ENCODE data around the gene LMO2.
"Not testable (repeated sequence)": the region's sequence is repeated elsewhere in the genome, so short reads cannot be mapped to it uniquely, and the experiment has no call there.

LMO2 gene

GRCh38 chr11:33827206-33827605, 64.7 kb downstream of the LMO2 start:
- Mint-ChIP-seq H3K27me3 (ENCODE audit: low read depth, poor library complexity) (peaks cover 44% of the 10 kb centered on the region), H3K9me3 (peaks cover 14% of the 10 kb centered on the region), H3K27ac (no peak overlapping the region), H3K4me3 (no peak overlapping the region), H3K4me1 (peaks cover 23% of the 10 kb centered on the region), H3K36me3 (ENCODE audit: low read depth) (no peaks in the 10 kb centered on the region)
- DNase-seq = no peak
- TF ChIP-seq CTCF (IDR thresholded peaks at IDR 0.05) = no peak

- Mint-ChIP-seq H3K4me1 (peaks cover 23% of the 10 kb centered on the region), H3K27me3 (ENCODE audit: low read depth, poor library complexity) (peaks cover 43% of the 10 kb centered on the region), H3K9me3 (peaks cover 14% of the 10 kb centered on the region), H3K27ac (no peak overlapping the region), H3K36me3 (ENCODE audit: low read depth) (no peaks in the 10 kb centered on the region), H3K4me3 (no peak overlapping the region)
- DNase-seq = no peak
- TF ChIP-seq CTCF (IDR thresholded peaks at IDR 0.05) = no peak
These were observed 65.9 kb downstream of the LMO2 start for GRCh38 chr11:33825854-33826560.

DNA sequence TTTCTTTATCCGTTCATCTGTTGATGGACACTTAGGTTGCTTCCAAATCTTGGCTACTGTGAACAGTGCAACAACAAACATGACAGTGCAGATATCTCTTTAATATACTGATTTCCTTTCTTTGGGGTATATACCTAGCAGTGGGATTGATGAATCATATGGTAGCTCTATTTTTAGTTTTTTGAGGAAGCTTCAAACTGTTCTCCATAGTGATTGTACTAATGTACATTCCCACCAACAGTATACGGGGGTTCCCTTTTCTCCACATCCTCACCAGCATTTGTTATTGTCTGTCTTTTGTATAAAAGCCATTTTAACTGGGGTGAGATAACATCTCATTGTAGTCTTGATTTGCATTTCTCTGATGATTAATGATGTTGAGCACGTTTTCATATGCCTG, 68.9 kb downstream of the LMO2 start:
- peaks cover 20% of the 10 kb centered on the region for H3K27me3 Mint-ChIP-seq (ENCODE audit: low read depth, poor library complexity)
- H3K36me3 Mint-ChIP-seq (ENCODE audit: low read depth); DNase-seq; H3K4me3 Mint-ChIP-seq; H3K27ac Mint-ChIP-seq: not testable (repeated sequence)
- H3K9me3 Mint-ChIP-seq = peaks cover 14% of the 10 kb centered on the region
- peaks cover 17% of the 10 kb centered on the region for H3K4me1 Mint-ChIP-seq

- H3K9me3 Mint-ChIP-seq = peaks cover 12% of the 10 kb centered on the region
- DNase-seq = no peak
- no peaks in the 10 kb centered on the region for H3K4me1 Mint-ChIP-seq
- peaks cover 17% of the 10 kb centered on the region for H3K27me3 Mint-ChIP-seq (ENCODE audit: low read depth, poor library complexity)
- H3K4me3 Mint-ChIP-seq = no peak overlapping the region
- no peaks in the 10 kb centered on the region for H3K36me3 Mint-ChIP-seq (ENCODE audit: low read depth)
- no peak overlapping the region for H3K27ac Mint-ChIP-seq
- no peak for TF ChIP-seq CTCF (IDR thresholded peaks at IDR 0.05)
These were observed 72.4 kb downstream of the LMO2 start for GRCh38 chr11:33819278-33820035.
